SW 1271 (cell line): ENCODE results near the gene CDCP1.

Experiments
- DNase-seq, 2 experiments: peaks; one replicate each; lab custom pipeline; 2025; lab: John Stamatoyannopoulos, UW

The CDCP1 gene

DNA sequence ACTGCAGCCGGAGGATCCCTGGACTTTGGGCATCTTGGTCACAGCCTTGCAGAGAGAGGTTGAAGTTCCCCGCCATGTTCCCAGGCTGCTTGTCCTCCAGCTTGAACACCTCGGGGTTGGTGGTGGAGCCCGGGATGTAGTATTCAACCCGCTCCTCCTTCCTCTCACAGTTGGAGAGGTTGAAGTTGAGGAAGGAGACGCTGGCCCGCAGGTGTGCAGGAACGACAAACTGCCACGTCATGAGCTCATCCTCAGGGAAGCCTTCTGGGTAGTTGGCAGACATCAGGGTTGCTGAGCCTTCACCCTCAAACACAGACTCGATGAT lies 35.7 kb downstream of the CDCP1 start:
- DNase-seq, result no peak

DNA sequence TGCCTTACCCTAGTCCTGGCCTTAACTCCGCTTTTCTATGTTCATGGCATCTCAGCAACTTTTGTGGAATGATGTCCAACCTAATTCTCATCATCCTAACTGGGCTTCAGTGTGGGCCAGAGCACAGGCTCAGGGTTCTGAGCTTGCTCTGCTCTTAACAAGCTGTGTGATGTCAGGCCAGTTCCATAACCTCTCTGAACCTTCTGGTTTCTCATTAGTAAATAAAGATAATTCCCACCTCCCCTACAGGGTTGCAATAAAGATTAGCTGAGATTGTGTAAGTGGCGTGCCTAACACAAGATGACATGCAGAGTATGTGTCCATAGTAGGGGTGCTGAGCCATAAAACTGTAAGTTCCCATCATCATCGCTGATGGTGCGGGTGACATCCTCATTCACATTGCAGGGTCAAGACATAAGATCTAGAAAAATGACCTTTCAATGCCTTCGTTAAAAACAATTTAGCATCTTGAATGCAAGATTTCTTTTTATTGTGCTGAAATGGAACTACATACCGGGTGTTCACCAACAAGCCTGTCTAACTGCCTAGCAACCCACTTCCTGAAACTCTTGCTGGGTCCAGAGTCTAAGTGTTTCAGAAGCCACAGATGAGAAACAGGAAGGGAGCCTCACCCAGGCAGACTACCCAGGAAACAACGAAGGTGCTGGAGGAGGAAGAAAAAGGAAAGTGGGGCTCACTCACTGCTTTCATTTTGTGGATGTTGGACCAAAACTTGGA lies 36.2 kb downstream of the CDCP1 start:
- peak in 1 of 2 experiments; percentile 22 for DNase-seq

DNA sequence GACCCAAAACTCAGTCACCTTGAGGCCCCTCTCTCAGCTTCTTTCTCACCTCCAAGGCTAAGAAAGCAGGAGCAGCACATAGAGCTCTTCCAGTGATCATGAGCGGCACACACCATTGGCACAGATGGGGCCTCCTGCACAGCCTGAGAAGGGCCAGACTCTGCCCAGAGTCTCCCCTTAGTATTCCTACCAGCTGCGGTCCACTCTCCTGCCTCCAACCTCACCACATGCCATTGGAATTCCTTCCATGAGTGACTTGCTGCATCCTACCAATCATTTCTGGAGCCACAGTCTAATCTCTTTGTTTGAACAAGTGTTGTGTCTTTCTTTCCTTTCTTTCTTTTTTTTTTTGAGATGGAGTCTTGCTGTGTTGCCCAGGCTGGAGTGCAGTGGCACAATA lies 39.3 kb downstream of the CDCP1 start:
- no peak for DNase-seq

GRCh38 chr3:45105855-45106671 lies 40.1 kb downstream of the CDCP1 start:
- peak; percentile 62 to 80 for DNase-seq

DNA sequence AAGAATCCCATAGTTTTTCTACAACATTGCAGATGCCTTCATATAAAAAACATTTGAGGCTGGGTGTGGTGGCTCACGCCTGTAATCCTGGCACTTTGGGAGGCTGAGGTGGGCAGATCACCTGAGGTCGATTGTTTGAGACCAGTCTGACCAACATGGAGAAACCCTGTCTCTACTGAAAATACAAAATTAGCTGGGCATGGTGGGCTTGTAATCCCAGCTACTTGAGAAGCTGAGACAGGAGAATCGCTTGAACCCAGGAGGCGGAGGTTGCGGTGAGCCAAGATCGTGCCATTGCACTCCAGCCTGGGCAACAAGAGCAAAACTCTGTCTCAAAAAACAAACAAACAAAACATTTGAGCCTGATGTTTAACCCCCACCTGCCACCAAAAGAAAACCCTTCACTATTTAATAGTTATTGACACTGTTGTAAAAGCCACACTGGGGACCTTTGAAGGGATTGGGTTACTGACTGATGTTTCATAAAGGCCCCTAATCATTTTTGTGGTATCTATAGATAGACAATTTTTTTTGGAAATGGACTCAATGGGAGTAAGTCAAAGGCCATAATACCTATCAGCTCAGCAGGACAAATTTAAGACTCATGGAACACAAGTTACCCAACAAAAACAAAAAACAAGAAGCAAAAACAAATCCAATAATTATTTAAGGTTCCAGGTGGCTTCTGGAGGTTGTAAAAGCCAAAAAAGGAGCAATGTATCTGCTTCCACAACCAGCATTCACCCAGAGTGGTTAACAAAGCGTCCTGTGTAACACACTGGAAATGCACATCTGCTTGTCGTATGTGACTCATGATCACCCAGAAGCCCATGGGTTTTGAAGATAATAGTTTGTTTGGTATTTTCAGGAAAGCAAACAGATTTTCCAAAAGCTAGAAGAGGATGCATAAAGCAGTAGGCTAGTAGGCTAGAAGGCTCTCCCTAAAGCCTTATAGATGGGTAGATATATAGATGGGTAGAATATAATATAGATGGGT lies 41.2 kb downstream of the CDCP1 start:
- peak in 1 of 2 experiments; percentile 45 for DNase-seq

DNA sequence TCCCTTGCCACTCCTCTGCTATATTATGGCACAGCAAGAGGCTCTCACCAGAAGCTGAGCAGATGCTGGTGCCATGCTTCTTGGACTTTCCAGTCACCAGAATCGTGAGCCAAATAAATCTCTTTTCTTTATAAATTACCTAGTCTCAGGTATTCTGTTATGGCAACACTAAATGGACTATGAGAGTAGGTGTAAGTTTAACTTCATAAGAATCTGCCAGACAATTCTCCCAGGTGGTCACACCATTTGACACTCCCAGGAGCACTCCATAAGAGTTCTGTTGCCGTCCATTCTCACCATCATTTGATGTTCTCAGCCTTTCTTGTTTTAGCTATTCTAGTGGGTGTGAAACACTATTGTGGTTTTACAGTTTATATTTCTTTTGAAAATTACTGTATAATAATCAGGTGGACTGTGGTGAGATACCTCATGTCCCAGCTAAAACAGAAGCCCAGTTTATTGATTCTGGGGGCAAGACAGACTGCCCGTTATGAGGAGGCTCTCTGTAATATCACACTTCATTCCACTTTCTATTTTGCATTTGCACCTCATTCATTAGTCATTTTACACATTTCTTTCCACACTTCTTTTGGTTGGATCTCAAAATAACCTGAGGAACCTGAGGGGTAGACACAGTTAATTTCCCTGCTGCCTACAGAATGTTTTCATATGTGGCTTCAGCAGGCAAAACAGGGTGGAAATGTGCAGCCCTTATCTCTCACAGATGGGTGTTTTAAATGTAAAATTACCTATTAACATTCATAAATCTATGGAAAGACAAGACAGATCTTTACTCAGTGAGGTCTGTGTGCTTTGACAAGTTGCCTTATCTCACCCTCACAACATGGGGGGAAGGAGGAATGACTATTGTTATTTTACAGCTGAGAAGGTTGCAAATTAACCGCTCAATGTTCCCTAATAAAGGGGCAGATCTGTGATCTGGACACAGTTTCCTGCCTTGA lies 42.1 kb downstream of the CDCP1 start:
- no peak for DNase-seq

GRCh38 chr3:45103334-45103733 lies 42.8 kb downstream of the CDCP1 start:
- no peak for DNase-seq

DNA sequence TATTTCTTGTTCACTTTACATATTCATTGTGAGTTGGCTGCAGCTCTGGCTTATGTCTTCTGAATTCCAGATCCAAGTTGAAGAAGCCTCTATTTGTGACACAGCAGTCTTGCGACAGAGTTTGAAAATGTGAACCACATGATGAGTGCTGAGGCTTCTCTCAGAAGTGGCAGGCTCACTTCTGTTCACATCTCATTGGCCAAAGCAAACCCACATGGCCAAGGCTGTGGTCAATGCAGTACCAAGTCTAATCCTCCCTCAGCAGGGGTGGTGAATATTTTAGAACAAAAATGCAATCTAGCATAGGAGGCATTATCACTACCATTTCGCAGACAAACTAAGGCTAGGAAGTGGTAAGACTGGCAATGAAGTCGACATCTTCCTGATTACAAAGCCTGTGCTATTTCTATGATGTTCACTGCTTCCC lies 45.2 kb downstream of the CDCP1 start:
- DNase-seq, result no peak

DNA sequence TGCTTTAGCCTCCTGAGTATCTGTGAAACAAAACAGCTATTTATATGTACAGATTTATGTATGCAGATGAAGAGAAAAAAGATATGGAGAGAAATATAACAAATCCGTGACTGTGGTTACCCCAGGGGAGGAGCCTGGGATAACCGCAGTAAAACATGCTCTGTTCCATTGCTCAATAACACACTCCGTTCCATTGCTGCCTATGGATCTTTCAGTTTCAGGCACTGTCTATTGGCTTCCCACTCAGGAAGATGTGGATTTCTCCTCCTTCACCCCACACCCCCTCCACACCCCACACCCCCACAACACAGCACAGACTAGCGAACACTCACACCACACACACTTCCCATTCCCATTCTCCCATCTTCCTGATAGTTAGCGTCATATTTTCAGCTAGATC lies 47.9 kb downstream of the CDCP1 start:
- DNase-seq, result no peak

DNA sequence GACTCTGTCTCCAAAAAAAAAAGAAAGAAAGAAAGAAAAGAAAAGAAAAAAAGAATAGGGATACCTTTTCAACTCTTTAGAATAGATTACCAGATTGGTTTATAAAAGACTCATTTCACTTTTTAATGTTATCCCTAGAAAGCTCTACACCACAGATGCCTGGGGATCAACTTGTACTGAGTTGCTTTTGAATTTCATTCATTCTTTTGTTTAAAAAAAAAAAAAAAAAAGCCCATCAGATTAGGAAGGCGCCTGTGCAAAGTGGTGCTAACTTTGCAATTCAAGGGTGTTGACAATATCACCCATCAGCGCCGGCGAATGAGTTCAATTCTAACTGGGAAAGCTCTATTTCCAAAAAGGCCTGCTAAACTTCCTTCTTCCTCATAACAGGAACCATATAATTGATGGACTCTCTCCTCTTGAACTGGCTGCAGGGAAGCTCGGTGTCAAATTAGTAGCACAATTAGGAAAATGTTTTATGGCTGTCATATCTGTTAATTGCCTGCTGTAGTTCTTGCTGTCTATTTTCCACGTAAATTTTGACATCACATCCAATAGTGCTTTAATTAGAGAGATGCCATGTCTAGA lies 48.8 kb downstream of the CDCP1 start:
- DNase-seq, result no peak

GRCh38 chr3:45095916-45096526 lies 50.2 kb downstream of the CDCP1 start:
- no peak for DNase-seq

- no peak for DNase-seq
Observed at GRCh38 chr3:45093176-45093575, 53.0 kb downstream of the CDCP1 start.

GRCh38 chr3:45092132-45093031 lies 53.8 kb downstream of the CDCP1 start:
- peak in 1 of 2 experiments; percentile 50 for DNase-seq

- no peak for DNase-seq
Observed at GRCh38 chr3:45090855-45091254, 55.3 kb downstream of the CDCP1 start.

DNA sequence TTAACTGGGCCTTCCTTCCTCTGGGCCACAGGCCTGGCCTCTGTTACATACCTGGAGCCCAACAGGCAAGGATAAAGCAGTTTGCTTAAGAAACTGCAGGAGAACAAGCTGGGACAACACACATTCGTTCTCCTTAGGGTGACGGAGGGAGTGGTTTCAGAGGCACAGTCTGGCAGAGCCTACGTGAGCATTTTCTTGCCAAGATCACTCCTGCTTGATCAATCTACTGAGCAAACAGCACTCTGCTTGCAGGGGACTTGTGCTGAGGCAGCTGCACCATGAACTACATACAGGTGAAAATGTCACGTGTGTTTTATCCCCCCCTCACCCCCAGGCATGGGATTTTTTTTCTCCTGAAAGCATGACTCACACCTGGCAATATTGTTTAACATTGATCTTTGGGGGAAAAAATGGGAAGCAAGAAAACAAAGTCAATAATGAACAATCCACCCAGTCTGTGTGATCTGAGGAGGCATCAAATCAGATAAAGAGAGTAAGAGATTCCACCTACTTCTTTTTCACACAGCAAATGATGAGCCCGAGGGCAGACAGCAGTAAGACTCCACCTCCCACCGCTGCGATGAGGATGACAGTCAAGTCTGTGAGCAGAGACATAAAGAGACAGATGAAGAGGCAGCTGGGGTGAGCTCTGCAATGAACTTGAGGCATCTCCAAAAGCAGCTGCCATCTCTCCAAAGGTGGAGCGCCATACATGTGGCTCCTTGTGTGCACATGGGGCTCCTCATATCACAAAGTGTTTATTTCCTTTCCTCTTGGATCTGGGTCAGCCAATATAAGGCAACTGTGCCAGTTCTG lies 57.4 kb downstream of the CDCP1 start:
- no peak for DNase-seq

DNA sequence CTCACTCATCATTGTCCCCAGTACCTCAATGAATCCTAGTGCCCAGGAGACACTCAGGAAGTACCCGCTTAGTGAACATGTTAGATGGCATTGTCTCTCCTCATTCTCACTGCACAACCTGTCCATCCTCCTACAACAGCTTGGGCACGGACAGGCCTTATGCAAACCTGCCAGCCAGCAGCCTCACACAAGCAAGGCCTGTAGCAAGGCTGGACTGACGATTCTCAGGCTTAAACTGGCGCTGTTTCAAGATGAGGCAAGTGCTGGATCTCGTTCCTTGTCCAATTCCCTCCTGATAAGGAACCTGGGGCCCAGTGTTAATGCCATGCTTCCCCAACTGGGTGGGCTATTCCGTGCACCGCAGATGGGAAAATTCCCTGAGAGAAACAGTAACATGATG lies 59.0 kb downstream of the CDCP1 start:
- no peak for DNase-seq

- peak in 1 of 2 experiments; percentile 27 for DNase-seq
Observed at GRCh38 chr3:45084820-45085816, 61.1 kb downstream of the CDCP1 start.
